Measurements from ENCODE around the gene SLC27A1.
A peak's percentile ranks its signal among the peaks of the same experiment; 100 is the strongest.
"Not testable (repeated sequence)": the region's sequence is repeated elsewhere in the genome, so short reads cannot be mapped to it uniquely, and the experiment has no call there.

The SLC27A1 gene

GRCh38 chr19:17457616-17458015 is 12.7 kb upstream of the SLC27A1 start:
- no peak for DNase-seq

GRCh38 chr19:17458970-17459369 is 11.4 kb upstream of the SLC27A1 start:
- no peak for DNase-seq

GRCh38 chr19:17460372-17461230 is 9.7 kb upstream of the SLC27A1 start, which contains the start of gene NXNL1:
TSS of gene NXNL1 (minus strand) at chr19:17460926. CDS start at chr19:17460869, 57 bp downstream.
- DNase-seq = no peak

DNA sequence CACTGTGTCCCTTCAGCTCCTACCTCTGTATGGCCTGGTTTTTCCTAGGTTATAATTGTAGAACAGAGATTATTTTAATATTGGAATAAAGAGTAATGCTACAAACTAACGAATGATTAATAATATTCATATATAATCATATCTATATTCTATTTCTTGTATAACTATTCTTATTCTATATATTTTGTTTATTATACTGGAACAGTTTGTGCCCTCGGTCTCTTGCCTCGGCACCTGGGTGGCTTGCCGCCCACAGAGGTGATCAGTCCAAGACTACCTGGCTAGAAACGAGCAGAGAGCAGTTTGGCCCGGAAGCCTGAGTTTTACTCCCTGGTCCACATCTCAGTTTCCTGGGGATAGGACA is 3.9 kb upstream of the SLC27A1 start:
- DNase-seq = no peak

DNA sequence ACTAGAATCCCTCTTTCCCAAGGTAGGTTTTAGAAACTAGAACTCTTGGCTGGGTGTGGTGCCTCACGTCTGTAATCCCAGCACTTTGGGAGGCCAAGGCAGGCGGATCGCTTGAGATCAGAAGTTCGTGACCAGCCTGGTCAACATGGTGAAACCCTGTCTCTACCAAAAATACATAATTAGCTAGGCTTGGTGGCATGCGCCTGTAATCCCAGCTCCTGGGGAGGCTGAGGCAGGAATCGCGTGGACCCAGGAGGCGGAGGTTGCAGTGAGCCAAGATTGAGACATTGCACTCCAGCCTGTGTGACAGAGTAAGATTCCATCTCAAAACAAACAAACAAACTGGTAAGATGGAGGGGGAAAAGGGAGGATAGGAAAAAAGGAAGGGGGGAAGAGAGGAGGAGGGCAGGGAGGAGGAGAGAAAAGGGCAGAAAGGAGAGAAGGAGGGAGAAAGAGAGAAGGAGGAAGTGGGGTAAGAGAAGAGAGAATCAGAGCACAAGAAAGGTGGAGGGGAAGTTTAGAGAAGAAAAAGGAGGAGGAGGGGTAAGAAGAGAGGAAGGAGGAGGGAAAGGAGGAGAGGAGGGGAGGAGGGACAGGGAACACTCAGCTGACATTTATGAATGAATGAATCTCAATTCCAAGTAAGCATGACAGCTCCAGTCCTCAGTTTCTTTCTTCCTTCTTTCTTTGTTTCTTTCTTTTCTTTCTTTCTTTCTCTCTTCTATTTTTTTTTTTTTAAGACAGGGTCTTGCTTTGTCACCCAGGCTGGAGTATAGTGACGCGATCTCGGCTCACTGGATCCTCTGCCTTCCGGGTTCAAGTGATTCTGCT is 2.6 kb upstream of the SLC27A1 start:
- no peak for DNase-seq

DNA sequence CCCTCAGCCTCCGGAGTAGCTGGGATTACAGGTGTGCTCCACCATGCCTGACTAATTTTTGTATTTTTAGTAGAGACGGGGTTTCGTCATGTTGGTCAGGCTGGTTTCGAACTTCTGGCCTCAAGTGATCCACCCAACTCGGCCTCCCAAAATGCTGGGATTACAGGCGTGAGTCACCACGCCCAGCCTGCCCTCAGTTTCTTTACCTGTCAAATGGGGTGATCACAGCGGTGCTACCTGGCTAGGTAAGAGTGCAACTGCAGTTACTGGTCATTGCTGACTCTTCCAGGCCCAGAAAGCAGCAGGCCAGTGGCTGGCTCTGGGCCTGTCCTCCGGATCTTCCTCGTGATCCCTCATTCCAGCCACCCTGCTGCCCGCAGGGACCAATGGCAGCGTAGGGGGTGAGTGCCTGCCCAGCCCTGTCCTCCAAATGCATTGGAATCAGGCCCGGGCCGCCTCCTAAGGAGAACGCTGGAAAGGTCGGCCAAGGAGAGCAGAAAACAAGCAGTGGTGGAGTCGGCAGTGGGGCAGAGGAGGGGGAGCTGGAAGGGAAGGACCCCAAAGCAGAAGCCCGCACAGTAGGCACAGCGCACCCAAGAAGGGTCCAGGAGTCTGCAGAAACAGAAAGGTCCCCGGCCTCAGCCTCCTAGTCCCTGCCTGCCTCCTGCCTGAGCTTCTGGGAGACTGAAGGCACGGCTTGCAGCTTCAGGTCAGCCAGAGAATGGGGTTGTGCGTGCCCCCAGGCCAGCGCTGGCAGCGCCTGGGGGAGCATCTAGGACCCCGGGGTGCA is 1.8 kb upstream of the SLC27A1 start:
- DNase-seq = no peak

- no peak for DNase-seq
Observed at GRCh38 chr19:17469092-17469480, 1.2 kb upstream of the SLC27A1 start.

- peak; percentile 96 to 97 for DNase-seq
Observed at GRCh38 chr19:17469481-17470067, 750 bp upstream of the SLC27A1 start.

DNA sequence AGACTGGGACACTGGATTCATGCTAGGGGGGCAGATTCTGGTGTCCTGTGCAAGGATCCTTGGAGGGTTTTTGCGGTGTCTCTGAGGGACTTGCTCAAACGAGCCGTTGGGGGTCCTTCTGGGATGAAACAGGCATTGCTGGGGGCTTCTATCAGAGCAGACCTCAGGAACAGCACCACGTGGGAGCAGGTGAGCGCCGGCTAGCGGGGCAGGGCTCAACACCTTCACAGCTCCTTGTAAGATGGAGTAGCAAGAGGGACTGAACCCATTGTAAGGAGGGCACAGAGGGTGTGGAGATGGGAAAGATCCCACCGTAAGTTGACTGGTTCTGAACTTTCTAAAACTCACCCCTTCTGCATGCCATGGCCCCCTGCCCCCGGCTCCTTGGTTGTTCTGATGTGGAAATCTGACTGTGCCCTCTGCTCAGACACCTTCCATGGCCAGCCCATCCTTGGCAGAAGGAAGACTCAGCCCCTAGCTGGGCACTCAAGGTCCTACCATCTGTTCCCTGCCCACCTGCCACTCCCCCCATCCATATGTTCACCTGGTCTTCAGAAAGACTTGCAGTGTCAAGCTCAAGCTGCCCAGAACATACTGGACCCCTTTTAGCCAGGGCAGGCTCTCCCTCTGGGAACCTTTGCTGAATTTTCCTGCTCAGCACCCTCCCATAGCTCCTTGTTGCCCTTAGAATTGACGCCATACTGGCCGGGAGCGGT is 1.2 kb downstream of the SLC27A1 start:
- DNase-seq = no peak

- peak in 1 of 2 donors; percentile 26 for DNase-seq
Observed at GRCh38 chr19:17473041-17473440, 2.7 kb downstream of the SLC27A1 start.

- not testable (repeated sequence) for DNase-seq
Observed at GRCh38 chr19:17475011-17475540, 4.8 kb downstream of the SLC27A1 start.

GRCh38 chr19:17475541-17476115 is 5.3 kb downstream of the SLC27A1 start:
- DNase-seq = no peak

DNA sequence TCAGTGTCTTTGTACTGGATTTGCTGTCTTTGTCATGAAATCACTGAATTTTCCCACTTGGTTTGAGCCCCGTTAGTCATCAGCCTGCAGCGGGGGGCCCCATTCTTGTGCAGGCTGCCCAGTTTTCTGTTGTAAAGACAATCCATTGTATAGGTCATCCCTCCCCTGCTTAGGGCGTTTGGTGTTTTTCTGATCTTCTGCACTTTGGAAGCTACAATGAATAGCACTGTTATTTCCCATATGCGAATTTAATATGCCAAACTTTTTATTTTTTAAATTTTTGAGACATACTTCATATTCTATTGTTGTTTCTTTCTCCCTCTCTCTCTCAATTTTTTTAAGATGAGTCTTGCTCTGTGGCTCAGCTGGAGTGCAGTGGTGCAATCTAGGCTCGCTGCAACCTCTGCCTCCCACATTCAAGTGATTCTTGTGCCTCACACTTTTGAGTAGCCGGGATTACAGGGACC is 9.0 kb downstream of the SLC27A1 start:
- DNase-seq = no peak

GRCh38 chr19:17481986-17482385 is 11.7 kb downstream of the SLC27A1 start:
- DNase-seq = no peak

DNA sequence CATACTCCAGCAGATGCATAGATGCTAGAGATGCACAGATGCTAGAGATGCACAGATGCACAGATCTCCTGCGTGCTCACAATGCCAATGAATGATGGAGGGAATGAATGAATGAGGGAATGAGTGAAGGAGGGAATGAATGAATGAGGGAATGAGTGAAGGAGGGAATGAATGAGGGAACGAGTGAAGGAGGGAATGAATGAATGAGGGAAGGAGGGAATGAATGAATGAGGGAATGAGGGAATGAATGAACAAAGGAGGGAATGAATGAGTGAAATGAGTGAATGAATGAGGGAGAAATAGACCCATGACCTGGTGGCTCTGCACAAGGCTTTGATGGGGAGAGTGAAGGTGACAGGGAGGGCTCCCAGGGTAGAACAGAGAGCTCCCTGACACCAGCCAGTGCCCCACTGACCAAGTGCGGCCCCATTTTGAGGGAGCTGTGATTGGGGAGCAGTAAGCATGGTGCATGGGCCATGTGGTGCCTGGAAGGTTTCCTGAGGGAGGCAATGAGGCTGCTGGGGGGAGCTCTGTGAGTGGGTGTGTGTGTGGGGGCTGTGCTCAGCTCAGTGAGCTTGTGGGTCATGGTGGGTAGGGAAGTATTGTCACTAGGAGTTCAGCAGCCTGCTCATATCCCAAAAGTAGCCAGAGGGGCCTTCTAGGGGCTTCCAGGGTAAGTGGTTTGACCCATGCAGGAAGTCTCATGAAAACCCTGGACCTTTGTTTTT is 12.7 kb downstream of the SLC27A1 start:
- DNase-seq = no peak

GRCh38 chr19:17483605-17484002 is 13.3 kb downstream of the SLC27A1 start:
- DNase-seq = no peak

DNA sequence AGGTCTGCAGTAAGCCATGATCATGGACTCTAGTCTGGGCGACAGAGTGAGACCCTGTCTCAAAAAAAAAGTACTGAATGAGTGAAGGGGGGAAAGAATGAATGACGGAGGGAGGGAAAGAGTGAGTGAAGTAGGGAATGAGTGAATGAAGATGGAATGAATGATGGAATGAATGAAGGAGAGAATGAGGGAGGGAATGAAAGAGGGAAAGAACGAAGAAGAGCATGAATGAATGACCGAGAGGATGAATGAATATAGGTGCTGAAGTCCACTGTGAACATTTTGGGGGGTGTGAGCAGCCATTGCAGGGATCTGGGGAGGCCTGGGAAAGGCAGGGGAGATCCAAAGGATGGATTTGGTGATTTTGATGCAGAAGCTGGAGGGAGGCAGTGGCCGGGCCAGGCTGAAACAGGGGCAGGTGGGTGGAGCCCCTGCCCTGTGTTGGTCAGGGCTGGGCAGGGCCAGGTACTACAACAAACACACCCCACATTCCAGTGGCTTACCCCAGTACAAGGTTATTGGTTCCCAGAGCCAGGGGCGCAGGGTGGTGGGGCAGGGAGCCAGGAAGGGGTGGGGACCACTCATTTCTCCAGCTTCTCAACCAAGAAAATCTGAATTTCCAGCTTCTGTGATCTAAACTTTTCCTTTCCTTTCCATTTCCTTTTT is 14.3 kb downstream of the SLC27A1 start:
- DNase-seq = no peak

GRCh38 chr19:17486545-17487240 is 16.4 kb downstream of the SLC27A1 start:
- no peak for DNase-seq
